D721Med (cell line): ENCODE data around the gene AVL9.
"Not testable (repeated sequence)": the region's sequence is repeated elsewhere in the genome, so short reads cannot be mapped to it uniquely, and the experiment has no call there.

Experiments
- DNase-seq: peaks from one replicate; pipeline ENCODE4 v3.0.0; 2011; ENCODE audit warnings: low spot score; ENCODE audit not compliant: insufficient read length
- FAIRE-seq: peaks from 2 replicates; lab custom pipeline; 2011; peaks lifted over from hg19 to GRCh38; lab: Jason Lieb, UNC
- TF ChIP-seq, protein P1 (sequence below): IDR thresholded peaks from 2 replicates; pipeline ENCODE4 v1.5.1; 2012; ENCODE audit warnings: mild to moderate bottlenecking, control low read depth; ENCODE audit not compliant: insufficient read depth; ENCODE audit errors: missing control alignments

AVL9 gene

DNA sequence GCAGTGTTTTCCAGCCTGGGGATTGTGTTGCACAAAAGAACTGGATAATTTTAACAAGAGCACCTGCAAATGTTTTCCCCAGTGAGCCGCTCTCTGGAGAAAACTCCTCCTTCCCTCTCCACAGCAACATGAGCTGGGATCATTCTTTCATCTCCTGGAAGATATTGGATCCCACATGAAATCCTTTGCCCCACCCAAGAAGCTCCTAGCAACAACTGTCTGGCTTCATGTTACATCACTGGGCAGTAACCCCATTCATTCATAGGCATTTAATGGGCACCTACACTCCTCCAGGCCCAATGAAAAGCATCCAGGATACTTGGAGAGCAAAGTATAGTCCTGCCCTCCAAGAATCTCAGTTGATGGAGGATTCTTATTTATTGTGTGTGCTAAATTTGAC lies 32.3 kb upstream of the AVL9 start:
- no peak for FAIRE-seq
- TF ChIP-seq, protein P1, sequence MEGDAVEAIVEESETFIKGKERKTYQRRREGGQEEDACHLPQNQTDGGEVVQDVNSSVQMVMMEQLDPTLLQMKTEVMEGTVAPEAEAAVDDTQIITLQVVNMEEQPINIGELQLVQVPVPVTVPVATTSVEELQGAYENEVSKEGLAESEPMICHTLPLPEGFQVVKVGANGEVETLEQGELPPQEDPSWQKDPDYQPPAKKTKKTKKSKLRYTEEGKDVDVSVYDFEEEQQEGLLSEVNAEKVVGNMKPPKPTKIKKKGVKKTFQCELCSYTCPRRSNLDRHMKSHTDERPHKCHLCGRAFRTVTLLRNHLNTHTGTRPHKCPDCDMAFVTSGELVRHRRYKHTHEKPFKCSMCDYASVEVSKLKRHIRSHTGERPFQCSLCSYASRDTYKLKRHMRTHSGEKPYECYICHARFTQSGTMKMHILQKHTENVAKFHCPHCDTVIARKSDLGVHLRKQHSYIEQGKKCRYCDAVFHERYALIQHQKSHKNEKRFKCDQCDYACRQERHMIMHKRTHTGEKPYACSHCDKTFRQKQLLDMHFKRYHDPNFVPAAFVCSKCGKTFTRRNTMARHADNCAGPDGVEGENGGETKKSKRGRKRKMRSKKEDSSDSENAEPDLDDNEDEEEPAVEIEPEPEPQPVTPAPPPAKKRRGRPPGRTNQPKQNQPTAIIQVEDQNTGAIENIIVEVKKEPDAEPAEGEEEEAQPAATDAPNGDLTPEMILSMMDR = no peak
- no peak for DNase-seq

DNA sequence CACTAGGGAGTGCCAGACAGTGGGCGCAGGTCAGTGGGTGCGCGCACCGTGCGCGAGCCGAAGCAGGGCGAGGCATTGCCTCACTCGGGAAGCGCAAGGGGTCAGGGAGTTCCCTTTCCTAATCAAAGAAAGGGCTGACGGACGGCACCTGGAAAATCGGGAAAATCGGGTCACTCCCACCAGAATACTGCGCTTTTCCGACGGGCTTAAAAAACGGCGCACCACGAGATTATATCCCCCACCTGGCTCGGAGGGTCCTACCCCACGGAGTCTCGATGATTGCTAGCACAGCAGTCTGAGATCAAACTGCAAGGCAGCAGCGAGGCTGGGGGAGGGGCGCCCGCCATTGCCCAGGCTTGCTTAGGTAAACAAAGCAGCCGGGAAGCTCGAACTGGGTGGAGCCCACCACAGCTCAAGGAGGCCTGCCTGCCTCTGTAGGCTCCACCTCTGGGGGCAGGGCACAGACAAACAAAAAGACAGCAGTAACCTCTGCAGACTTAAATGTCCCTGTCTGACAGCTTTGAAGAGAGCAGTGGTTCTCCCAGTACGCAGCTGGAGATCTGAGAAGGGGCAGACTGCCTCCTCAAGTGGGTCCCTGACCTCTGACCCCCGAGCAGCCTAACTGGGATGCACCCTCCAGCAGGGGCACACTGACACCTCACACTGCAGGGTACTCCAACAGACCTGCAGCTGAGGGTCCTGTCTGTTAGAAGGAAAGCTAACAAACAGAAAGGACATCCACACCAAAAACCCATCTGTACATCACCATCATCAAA lies 30.5 kb upstream of the AVL9 start:
- FAIRE-seq, DNase-seq: not testable (repeated sequence)

DNA sequence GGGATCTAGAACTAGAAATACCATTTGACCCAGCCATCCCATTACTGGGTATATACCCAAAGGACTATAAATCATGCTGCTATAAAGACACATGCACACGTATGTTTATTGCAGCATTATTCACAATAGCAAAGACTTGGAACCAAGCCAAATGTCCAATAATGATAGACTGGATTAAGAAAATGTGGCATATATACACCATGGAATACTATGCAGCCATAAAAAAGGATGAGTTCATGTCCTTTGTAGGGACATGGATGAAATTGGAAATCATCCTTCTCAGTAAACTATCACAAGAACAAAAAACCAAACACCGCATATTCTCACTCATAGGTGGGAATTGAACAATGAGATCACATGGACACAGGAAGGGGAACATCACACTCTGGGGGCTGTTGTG lies 25.3 kb upstream of the AVL9 start:
- FAIRE-seq, DNase-seq: not testable (repeated sequence)

DNA sequence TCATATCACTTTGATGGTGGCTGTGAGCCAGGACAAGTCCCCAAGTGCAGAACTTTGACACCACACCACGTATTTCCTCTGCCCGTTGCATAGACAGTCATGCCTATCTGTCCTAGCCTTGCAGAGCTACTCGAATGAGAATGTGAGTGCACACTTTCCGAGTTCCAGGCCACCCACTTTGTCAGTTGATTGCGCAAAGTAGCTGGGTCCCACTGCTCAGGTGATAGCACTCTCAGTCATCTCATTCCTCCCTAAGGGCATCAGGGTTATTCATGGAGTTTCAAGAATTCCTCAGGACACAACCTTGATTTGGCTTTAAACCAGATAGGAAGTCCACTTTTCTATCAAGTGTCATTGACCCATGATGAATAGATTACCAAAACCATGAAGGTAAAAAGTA lies 24.4 kb upstream of the AVL9 start:
- no peak for DNase-seq
- TF ChIP-seq, protein P1 = no peak
- no peak for FAIRE-seq

DNA sequence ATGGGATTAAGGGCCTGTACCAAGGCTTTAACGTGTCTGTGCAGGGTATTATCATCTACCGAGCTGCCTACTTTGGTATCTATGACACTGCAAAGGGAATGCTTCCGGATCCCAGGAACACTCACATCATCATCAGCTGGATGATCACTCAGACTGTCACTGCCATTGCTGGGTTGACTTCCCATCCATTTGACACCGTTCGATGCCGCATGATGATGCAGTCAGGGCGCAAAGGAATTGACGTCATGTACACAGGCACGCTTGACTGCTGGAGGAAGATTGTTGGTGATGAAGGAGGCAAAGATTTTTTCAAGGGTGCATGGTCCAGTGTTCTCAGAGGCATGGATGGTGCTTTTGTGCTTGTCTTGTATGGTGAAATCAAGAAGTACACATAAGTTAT lies 23.3 kb upstream of the AVL9 start:
- TF ChIP-seq, protein P1 = no peak
- FAIRE-seq (no peak), DNase-seq (no peak)

DNA sequence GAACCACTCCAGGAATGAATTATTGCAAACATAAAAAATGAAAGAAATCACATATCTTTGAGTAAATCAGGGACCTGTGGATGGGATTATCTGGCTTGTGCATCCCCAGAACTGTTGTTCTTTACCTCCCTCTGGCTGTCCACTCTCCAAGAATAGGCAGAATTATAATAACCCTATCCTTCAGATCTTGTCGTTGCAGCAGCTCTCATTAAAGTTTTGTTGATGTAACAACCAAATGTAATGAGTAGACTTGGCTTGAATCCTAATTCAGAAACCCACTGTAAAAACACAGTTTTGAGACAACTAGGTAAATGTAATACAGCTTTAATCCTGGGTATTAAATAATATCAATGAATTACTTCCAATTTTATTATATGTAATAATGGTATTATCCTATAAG lies 21.3 kb upstream of the AVL9 start:
- DNase-seq (no peak), FAIRE-seq (no peak)
- TF ChIP-seq, protein P1 = no peak

DNA sequence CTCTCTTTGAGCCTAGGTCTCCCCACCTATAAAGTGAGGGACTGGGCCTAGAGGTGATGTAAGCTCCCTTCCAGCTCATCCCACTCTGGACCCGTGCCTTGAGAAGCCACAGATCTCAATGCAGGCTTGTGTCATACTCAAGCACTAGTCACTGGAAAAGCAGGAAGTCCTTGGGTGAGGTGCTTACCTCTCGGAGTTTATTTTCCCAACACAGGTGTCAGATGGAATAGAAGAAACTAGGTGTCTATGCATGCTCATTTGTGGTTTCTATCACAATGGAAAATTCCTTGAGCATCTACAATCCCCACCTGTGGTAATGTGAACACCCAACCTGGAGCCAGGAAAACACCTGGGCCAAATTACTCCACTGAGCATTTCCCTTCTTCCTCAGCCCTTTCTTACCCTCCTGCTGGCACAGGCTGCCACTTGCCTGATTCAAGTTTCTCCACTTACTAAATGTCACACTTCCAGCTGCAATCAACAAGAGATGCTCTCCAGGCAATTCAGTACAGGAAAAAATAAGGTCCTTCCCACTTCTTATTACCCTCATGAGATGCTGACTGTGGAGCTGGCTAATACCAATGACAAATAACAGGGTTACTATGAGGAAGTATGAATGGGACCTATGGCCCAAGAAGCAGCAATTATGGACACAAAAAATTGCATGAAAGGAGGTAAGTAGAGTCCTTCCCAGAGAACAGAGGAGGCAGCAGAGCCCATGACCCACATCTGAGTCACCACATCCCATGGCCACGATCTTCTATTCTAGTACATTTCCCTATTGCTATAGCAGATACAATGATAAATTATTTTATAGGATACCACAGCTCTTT lies 18.3 kb upstream of the AVL9 start:
- FAIRE-seq = no peak

More for the DNA sequence above, 18.3 kb upstream of the AVL9 start:
- no peak for DNase-seq
- TF ChIP-seq, protein P1 = no peak
